Sigmoid colon (tissue), 4 donors: ENCODE measurements around the gene ATP8A1.

Source experiments
- POLR2A ChIP-seq, 2 donors: fragments of 450-650 bp; IDR thresholded peaks; one replicate each; pipeline ENCODE4 v1.6.1; 2016; ENCODE audit warnings: antibody characterized with exemption in 2 of 2, mild to moderate bottlenecking in 2 of 2, moderate library complexity in 2 of 2
- POLR2AphosphoS5 ChIP-seq, 4 donors: sonication (generic); formaldehyde crosslinking; IDR thresholded peaks; one replicate each; pipeline ENCODE4 v1.6.1; 2017; ENCODE audit warnings: antibody characterized with exemption in 4 of 4
- TF ChIP-seq, protein P1 (sequence below), 4 experiments: fragments of 450-650 bp in 3 of 4; fragments of 200-600 bp in 1 of 4; IDR thresholded peaks; one replicate each; pipeline ENCODE4 v1.5.1; 2016 to 2019; ENCODE audit warnings: antibody characterized with exemption in 4 of 4, mild to moderate bottlenecking in 3 of 4, moderate library complexity in 2 of 4

DNA sequence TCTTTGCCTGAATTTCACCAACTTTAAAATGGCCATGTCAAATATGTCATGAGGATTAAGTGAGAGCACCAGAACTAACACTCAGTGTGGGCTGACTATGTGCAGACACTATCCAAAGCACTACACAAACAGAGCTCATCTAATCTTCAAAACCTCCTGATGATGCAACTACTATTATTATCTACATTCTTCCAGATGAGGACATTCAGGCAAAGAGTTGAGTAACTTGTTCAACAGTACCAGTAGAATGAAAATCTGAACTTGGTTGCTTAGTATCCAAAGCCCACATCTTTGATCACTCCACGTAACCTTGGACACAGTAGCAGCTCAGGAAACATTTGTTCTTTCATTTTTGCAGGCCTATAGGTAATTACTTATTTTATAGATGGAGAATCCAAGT is 90.1 kb downstream of the ATP8A1 start:
- TF ChIP-seq POLR2A (IDR thresholded peaks at IDR 0.05) (no peak), POLR2AphosphoS5 (IDR thresholded peaks at IDR 0.05) (no peak)
- TF ChIP-seq, protein P1, sequence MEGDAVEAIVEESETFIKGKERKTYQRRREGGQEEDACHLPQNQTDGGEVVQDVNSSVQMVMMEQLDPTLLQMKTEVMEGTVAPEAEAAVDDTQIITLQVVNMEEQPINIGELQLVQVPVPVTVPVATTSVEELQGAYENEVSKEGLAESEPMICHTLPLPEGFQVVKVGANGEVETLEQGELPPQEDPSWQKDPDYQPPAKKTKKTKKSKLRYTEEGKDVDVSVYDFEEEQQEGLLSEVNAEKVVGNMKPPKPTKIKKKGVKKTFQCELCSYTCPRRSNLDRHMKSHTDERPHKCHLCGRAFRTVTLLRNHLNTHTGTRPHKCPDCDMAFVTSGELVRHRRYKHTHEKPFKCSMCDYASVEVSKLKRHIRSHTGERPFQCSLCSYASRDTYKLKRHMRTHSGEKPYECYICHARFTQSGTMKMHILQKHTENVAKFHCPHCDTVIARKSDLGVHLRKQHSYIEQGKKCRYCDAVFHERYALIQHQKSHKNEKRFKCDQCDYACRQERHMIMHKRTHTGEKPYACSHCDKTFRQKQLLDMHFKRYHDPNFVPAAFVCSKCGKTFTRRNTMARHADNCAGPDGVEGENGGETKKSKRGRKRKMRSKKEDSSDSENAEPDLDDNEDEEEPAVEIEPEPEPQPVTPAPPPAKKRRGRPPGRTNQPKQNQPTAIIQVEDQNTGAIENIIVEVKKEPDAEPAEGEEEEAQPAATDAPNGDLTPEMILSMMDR (IDR thresholded peaks at IDR 0.05), result no peak
